PC-3 (cell line): ENCODE data around the gene H3-3A.

Experiments used
- CTCF ChIP-seq: fragments of 300-600 bp; sonication (generic); conservative IDR thresholded peaks from 2 replicates; pipeline ENCODE4 v1.5.1; 2017; ENCODE audit warnings: antibody characterized with exemption, low read depth, mild to moderate bottlenecking, low read length
- EZH2 ChIP-seq: fragments of 300-600 bp; sonication (generic); IDR thresholded peaks from one replicate; pipeline ENCODE4 v1.6.1; 2017; ENCODE audit warnings: antibody characterized with exemption, mild to moderate bottlenecking, low read length; ENCODE audit not compliant: unreplicated experiment
- EZH2phosphoT487 ChIP-seq: fragments of 300-600 bp; sonication (generic); IDR thresholded peaks from 2 replicates; pipeline ENCODE4 v1.6.1; 2018; ENCODE audit warnings: mild to moderate bottlenecking, antibody characterized with exemption, low read length, borderline replicate concordance

- TF ChIP-seq EZH2phosphoT487 (no peak), CTCF (no peak), EZH2 (no peak)
Observed at GRCh38 chr1:226047495-226047894, 15.0 kb upstream of the H3-3A start.
